GM18907 (cell line): ENCODE measurements around the gene LILRA2.
"Not testable (repeated sequence)": the region's sequence is repeated elsewhere in the genome, so short reads cannot be mapped to it uniquely, and the experiment has no call there.

Experiments used
- ATAC-seq: cut with Tn5 transposase; IDR thresholded peaks from one replicate; pipeline ENCODE4 v1.9.1; 2021; ENCODE audit warnings: mild to moderate bottlenecking, moderate library complexity; ENCODE audit not compliant: unreplicated experiment

LILRA2 gene

DNA sequence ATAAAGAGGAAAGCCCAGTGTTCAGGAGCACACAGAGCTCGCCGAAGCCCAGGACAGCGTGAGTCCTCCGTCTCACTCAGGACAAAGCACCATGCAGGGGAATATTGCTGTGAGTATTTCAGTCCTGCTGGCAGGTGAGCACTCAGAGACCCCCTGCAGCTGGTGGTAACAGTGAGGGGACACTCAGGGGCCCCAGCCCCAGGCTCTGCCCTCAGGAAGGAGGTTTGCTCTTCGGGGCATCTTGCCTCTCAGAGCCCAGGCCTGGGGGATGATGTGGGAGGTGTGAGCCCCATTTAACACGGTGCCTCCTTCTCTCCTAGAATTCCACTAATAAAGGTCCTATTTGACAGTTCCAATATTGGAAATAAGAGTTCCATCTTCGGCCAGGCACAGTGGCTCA, 34.6 kb downstream of the LILRA2 start:
- no peak for ATAC-seq

DNA sequence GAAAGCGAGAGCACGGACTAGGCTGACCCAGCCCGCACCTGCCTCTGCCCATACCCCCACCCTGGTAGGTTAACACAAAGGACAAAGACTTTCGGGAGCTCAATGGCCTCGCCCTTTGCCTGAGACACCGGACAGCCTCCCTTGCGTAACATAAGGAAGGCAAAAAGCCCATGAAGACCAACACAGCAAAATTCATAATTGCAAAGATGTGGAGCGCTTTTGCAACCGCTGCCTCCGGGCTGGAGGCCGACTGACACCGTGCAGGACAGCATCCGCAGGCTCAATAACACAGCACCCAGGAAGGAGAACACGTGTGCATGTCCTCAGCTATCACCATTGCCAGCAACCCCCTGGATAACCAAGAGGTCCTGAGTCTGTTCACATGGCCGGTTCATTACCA, 35.2 kb downstream of the LILRA2 start:
- no peak for ATAC-seq

DNA sequence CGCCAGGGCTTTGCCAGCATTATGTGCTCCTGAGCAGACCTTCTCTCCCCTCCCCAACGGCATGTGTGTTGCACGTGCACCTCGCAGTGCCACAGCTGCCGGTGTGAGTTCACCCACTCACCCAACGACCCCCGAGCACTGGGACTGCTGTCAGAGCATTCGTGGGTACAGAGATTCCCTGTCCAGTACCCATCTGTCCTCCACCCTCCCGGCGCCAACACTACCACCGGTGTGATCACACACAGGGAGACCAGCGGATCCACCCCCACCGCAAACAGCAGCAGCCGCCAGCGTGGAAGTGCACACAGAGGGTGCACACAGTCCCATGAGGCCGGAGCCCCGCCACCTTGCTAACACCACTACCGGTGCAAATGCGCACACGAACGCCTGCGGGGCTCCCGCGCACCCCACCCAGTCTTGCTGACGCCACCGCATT, 35.8 kb downstream of the LILRA2 start:
- no peak for ATAC-seq

DNA sequence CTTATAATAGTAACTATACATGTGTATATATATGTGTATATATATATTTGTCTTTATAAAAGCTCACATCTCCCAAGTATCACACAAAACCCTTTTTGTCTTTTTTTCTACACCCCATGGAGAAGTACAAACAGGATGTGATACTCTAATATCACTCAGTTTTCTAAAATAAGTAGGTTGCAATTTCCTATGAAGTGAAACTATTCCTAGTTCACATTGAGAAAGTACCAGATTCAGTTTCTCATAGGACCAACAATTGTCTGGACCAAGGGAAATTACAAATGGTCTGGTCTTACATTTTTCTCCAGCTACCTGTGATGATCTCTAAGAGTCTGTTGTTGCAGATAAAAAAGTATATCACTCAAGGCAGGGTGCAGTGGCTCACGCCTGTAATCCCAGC, 38.8 kb downstream of the LILRA2 start:
- ATAC-seq = no peak

DNA sequence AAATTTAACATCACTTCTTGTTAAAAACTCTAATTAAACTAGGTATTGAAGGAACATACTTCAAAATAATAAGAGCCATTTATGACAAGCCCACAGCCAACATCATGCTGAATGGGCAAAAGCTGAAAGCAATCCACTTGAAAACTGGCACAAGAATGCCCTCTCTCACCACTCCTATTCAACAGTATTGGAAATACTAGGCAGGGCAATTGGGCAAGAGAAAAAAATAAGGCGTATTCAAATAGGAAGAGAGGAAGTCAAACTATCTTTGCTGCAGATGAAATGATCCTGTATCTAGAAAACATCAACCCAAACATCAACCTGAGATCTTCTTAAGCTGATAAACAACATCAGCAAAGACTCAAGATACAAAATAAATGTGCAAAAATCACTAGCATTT, 41.1 kb downstream of the LILRA2 start:
- ATAC-seq = no peak

DNA sequence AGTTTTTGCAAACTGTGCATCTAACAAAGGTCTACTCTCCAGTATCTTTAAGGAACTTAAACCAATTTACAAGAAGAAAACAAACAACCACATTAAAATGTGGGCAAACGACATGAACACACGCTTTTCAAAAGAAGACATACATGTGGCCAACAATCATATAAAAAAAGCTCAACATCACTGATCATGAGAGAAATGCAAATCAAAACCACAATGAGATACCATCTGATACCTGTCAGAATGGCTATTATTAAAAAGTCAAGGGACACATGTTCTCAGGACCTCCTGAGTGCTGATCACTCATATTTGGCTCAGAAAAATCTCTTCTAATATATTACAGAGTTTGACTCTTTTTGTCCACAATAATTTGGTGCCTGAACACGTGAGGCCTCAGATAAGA, 42.5 kb downstream of the LILRA2 start:
- peak; percentile 41 for ATAC-seq

DNA sequence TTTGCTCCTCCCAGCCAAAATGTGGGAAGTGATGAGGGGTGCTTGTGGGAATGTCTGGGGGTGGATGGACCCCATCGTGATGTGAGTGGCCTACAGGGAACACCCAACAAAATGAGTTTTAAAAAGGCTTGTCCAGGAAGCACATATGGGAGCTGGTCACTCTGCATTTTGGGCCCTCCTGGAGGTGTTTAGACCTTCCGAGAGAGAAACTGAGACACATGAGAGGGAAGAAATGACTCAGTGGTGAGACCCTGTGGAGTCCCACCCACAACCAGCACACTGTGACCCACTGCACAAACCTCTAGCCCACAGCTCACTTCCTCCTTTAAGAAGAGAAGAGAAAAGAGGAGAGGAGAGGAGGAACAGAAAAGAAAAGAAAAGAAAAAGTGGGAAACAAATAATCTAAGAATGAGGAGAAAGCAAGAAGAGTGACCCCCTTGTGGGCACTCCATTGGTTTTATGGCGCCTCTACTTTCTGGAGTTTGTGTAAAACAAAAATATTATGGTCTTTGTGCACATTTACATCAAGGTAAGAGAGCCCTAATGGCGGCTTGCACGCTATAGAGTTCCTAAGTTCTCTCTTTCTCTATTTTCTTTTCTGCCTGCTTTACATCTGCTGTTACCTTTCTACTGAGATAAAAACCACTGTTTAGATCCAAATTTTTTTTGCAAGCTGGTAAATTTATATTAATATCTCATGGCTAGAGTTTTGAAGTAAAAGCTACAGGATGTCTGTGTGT, 43.4 kb downstream of the LILRA2 start:
- ATAC-seq = peak; percentile 83

DNA sequence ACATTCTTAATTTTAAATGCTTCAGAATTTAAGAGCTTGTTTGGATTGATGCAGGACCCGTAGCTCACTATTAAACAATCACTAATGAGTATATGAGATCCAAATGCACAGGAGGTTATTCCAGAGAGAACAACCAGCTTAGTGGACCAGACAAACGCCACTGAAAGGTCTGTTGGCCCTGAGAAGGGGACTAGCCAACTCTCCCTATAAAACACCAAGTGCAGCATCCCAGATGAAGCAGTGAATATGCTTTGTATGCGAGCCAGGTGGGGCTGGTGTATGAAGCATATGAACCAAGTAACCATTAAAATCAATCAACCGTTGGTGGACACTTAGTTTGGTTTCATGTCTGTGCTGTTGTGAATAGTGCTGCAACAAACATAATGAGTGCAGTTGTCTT, 46.9 kb downstream of the LILRA2 start:
- no peak for ATAC-seq

DNA sequence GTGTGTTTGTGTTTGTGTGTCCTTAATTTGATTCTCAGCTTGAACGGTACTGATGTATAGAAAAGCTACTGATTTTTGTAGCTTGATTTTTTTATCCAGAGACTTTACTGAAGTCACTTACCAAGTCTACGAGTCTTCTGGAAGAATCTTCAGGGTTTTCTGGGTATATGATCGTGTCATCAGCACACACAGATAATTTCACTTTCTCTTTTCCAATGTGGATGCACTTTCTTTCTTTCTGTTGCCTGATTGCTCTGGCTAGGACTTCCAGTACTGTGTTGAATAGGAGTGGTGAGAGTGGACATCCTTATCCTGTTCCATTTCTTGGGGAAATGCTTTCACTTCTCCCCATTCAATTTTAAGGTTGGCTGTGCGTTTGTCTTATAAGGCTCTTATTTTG, 48.8 kb downstream of the LILRA2 start:
- no peak for ATAC-seq

DNA sequence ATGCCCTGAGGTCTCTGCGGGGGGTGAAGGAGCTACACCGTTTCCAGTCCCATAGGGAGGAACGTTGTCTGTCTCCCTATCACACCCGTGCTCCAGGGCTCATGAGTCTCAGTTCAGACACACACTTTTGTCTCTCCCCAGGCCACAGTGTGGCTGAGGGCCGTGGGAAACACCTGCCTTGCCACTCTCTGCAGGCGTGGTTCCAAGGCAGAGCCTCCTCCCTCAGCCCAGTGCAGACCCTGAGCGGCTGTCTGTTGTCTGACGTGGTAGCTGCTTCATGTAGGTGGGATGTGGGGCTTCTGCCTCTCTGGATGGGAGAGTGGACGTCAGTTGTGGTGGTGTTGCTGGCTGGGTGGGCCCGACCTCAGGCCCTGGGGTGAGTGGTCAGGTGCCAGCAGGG, 50.6 kb downstream of the LILRA2 start:
- not testable (repeated sequence) for ATAC-seq

DNA sequence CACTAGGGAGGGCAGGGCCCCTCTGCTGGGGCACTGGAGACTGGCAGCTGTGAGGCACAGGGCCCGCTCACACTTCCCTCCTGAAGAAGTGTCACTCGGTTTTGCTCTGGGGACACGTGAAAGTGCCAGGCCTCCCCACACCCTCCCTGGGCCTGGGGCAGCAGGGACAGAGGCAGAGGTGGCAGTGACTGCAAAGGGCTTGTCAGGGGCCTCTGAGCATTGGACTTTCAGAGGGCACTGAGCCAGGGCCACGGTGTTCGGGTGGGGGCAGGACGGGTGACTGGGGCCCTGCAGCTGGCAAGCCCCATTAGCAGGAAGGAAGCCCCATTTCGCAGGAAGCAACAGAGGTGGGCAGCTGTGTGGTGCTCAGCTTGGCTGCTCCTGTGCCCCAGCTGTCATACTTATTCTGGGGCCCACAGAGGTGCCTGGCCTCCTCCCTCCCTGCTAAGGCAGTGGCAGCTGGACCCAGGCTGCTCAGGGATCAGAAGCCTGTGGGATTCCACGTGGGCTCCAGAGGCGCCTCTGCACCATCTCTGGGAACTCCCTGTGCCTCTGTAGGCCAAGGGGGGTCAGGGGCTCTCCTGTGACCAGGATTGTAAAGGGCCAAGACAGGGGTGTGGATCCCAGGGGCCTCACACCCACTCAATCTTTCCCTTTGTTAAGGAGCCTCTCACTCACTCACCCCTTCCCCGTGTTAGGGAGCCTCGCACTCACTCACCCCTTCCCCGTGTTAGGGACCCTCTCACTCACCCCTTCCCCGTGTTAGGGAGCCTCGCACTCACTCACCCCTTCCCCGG, 51.5 kb downstream of the LILRA2 start:
- not testable (repeated sequence) for ATAC-seq

DNA sequence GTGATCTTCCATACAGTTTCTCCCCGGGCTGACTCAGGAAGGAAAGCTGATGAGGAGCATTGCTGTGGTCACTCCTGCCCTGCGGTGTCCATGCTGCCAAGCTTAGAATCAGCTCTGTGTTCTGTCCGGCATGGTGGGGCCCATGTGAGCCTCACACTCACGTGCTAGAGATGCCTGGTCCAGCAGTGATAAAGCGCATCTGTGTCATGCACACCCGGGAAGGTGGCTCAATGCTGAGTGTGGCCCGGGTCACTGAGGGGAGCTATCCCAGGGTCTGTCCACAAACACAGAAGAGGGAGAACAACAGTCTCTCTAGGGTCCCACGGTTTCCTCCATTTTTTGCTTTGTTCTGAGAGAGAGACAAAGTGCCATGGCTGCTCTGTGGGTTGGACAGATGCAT, 53.2 kb downstream of the LILRA2 start:
- ATAC-seq = no peak

DNA sequence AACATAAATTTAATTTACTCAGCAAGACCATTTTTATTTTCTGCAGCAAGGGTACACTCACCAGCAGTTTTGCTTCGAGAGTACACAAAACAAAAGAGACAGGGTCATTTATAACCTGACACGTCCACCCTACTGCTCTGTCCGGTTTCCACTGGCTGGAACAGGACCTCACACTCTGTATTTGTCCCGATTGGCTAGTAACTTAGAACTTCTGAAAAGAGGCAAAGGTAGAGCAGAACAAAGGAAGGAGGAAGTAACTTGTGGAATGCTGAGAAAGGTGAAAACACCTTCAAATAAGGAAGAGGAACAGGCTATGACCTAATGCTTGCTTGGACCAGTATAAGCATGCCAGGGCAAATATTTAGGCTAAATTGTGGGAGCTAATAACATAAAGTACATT, 54.3 kb downstream of the LILRA2 start:
- ATAC-seq = not testable (repeated sequence)

DNA sequence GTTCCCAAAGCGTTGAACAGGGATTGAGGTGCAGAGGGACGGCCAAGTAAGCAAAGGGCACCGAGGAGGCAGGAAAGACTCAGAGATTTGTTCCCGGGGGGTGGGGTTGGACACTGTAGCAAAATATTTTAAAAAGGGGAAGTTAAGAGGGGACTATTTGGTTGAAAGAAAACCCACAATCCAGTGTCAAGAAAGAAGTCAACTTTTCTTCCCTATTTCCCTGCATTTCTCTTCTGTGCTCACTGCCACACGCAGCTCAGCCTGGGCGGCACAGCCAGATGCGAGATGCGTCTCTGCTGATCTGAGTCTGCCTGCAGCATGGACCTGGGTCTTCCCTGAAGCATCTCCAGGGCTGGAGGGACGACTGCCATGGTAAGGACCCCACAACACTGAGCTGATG, 56.7 kb downstream of the LILRA2 start, which contains the start of gene LILRB1:
Gene LILRB1, plus strand, starts transcription at position 223 of the 400 bp plus-strand sequence. CDS start 590 bp downstream, outside the sequence.
- not testable (repeated sequence) for ATAC-seq

DNA sequence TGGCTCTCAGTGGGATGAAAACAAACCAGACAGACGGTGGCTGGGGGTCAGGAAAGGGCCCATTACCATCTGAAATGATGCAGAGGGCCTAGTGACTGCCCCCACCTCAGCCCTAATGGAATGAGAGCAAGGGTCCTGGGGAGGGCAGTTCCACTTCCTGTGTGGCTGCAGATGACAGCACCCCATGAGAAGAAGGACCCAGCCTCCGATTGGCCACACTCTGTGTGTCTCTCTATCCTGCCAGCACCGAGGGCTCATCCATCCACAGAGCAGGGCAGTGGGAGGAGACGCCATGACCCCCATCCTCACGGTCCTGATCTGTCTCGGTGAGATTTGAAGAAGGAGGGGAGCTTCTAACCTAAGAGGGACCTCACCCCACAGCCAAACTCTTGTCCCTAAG, 57.2 kb downstream of the LILRA2 start:
- ATAC-seq = no peak

DNA sequence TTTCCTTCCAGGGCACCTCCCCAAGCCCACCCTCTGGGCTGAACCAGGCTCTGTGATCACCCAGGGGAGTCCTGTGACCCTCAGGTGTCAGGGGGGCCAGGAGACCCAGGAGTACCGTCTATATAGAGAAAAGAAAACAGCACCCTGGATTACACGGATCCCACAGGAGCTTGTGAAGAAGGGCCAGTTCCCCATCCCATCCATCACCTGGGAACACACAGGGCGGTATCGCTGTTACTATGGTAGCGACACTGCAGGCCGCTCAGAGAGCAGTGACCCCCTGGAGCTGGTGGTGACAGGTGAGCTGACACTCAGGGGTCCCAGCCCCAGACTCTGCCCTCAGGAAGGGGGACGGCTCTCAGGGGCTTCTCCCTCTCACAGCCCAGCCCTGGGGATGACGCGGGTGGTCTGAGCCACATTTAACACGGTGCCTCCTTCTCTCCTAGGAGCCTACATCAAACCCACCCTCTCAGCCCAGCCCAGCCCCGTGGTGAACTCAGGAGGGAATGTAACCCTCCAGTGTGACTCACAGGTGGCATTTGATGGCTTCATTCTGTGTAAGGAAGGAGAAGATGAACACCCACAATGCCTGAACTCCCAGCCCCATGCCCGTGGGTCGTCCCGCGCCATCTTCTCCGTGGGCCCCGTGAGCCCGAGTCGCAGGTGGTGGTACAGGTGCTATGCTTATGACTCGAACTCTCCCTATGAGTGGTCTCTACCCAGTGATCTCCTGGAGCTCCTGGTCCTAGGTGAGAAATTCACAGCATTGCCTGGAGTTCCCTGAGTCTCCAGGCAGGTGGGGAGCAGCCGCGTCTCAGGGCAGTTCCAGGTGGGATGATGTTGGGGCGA, 58.1 kb downstream of the LILRA2 start:
- ATAC-seq = not testable (repeated sequence)

DNA sequence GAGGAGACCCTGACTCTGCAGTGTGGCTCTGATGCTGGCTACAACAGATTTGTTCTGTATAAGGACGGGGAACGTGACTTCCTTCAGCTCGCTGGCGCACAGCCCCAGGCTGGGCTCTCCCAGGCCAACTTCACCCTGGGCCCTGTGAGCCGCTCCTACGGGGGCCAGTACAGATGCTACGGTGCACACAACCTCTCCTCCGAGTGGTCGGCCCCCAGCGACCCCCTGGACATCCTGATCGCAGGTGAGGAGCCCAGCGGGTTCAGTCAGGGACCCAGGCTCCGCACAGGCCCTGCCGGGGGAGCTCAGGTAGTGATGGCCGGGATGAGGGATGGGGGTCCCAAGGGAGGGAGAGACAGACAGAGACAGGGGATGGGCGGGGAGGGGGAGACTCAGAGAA, 58.9 kb downstream of the LILRA2 start:
- ATAC-seq = not testable (repeated sequence)

DNA sequence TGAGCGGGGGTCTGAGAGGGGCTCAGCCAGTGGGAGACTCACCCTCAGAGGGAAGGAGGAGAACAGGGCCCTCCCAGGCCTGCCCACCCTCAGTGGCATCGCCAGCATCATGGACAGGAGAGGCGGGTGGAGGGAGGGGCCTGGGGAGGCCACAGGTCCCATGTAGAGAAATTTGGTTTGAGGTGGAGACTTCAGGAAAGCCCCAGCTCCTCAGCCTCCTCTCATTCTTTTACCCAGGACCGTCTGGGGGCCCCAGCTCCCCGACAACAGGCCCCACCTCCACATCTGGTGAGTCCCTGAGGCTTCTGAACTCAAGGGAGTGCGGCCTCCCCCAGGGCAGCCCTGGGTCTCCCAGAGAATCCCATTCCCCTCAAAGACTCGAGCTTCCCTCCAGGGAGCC, 59.8 kb downstream of the LILRA2 start:
- ATAC-seq = no peak

DNA sequence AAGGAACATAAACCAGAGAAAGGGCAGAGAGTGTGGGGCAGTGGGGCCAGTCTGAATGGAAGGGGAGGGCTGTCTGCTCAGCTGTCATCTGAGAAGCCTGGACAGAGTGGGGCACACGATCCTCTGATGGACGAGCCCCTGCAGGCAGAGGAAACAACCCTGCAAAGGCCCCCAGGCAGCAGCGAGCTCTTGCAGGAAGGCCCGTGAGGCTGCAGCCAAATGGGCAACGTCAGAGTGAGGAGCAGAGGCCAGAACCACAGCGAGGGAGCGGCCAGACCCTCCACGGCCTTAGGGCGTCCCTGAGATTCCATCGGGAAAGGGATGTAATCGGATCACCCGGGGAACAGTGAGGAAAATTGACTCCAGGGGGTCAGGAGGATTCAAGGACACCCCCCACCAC, 62.5 kb downstream of the LILRA2 start:
- not testable (repeated sequence) for ATAC-seq

DNA sequence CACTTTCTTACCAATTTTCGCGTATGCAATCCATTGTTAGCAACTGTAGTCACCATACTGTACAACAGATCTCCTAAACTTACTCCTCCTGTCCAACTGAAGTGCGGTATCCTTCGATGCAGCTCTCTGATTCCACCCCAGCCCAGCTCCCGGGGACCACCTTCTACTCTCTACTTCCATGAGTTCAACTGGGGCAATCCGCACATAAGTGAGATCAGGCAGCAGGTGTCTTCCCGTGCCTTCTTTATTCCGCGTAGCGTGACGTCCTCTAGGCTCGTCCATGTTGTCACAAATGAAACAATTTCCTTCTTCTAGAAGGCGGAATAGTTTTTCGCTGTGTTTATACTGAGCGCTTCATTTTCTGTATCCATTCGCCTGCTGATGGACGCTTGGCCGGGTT, 65.1 kb downstream of the LILRA2 start:
- no peak for ATAC-seq
